CD4-positive, alpha-beta T cell treated with Interleukin-6 at 100 ng/mL for 8 hours (primary cell): ENCODE data around the gene IFI27.
"Not testable (repeated sequence)": the region's sequence is repeated elsewhere in the genome, so short reads cannot be mapped to it uniquely, and the experiment has no call there.

ENCODE experiments used
- DNase-seq: peaks from one replicate; pipeline ENCODE4 v3.0.0-alpha.2; 2020; ENCODE audit warnings: mixed read lengths, low spot score

IFI27 gene

GRCh38 chr14:94156143-94156542 lies 45.6 kb downstream of the IFI27 start:
- not testable (repeated sequence) for DNase-seq

GRCh38 chr14:94157197-94157596 lies 46.7 kb downstream of the IFI27 start:
- DNase-seq, result no peak

GRCh38 chr14:94158239-94158883 lies 47.8 kb downstream of the IFI27 start:
- peak; percentile 58 for DNase-seq

- DNase-seq, result peak; percentile 39
Observed at GRCh38 chr14:94161058-94161457, 50.5 kb downstream of the IFI27 start.

DNA sequence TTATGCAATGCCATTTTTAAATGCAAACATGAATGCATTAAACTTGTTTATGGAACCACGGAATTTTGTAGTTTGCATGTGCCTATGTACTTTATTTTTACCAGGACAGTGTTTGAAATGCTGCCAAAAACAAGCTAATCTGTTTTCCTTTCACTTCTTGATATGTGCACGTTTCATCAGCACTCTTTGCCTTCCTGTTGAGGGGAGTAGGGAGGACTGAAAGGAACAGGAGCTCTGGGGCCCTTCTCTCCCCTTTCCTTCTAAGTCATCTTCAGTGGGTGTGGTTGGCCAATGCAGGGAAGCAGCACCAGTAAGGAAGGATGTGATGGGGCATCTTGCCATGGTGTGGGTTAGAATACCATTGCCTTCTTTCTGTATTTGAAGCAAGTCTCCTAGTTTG lies 51.4 kb downstream of the IFI27 start:
- DNase-seq, result no peak

DNA sequence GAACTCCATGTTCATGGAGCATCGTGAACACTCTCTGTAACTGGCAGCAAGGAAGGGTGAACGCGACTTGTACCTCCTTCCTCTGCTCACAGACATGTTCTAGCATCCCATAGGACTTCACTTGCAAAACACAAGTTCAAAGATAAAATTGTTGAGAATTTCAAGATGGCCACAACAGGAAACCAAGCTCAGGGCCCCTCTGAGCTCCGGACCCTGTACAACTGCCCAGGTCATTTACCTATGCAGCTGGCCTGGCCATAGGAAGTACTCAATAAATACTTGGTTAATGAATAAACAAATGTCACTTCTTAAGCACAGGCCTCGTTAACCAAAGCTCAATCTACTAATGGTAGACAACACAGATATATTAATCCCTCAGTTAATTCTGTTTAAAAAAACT lies 51.9 kb downstream of the IFI27 start:
- DNase-seq, result no peak

DNA sequence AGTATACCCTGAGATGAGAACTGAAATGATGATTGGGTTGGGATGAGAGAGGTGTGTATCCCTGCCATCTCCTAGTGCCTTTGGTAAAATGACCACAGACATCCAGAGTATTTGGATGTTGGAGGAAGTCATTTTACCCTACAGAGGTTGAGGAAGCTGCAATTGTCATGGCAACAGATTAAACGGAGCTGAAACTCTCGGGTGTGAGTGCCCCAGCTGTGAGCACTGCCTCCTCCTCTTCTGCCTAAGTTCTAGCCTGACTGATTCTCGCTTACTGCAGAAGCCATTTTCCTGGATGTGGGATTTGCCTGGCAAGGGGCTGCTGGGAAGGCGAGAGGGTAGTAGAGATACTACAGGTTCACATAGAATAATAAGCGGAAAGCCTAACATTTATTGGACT lies 53.3 kb downstream of the IFI27 start:
- DNase-seq, result peak; percentile 21

- no peak for DNase-seq
Observed at GRCh38 chr14:94164685-94165431, 54.3 kb downstream of the IFI27 start.

DNA sequence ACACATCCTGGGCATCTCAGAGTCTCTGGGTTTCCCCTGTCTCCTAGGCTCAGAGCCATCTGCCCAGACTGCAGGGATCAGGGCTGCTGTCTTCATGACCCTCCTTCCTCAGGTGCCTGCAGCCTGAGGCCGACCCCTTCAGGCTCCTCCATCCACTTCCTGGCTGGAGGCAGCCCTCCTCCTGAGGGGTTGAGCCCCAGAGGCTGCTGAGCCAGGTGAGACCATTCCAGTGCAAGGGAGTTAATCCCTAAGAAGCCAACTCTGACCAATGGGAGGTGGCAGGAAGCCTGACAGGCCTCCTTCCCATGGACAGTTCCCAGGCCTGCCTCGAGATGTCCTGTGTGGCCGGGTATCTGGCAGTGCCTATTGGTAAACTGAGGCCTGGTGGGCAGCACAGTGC lies 55.2 kb downstream of the IFI27 start:
- no peak for DNase-seq
